Hepatocyte (in vitro differentiated cells): ENCODE results near the gene ERMARD. TPM values are rescaled to one million over a fixed set of nuclear protein-coding genes. Genes with fewer than 3 reads are reported as not detected.

Source experiments
- DNase-seq: peaks from one replicate; pipeline ENCODE4 v3.0.0-alpha.2; 2016; ENCODE audit warnings: low spot score
- H2AFZ ChIP-seq: fragments of 200-600 bp; sonication (generic); 2 replicates; pipeline ENCODE4 v1.6.0; 2016; ENCODE audit warnings: antibody characterized with exemption, mild to moderate bottlenecking
- H3K27ac ChIP-seq: fragments of 200-600 bp; sonication (generic); 2 replicates; pipeline ENCODE4 v1.5.1; 2016; ENCODE audit warnings: mild to moderate bottlenecking
- H3K27me3 ChIP-seq: fragments of 200-600 bp; sonication (generic); 2 replicates; pipeline ENCODE4 v1.6.1; 2016
- H3K36me3 ChIP-seq: fragments of 200-600 bp; sonication (generic); replicated peaks from 2 replicates; pipeline ENCODE4 v1.5.1; 2016; ENCODE audit warnings: low read depth; ENCODE audit not compliant: insufficient read depth
- H3K4me1 ChIP-seq: fragments of 200-600 bp; sonication (generic); 2 replicates; pipeline ENCODE4 v1.5.1; 2016; ENCODE audit warnings: mild to moderate bottlenecking, moderate library complexity; ENCODE audit not compliant: insufficient read depth
- H3K4me2 ChIP-seq: fragments of 200-600 bp; sonication (generic); 2 replicates; pipeline ENCODE4 v1.6.0; 2016
- H3K4me3 ChIP-seq: fragments of 200-600 bp; sonication (generic); 2 replicates; pipeline ENCODE4 v1.5.1; 2016; ENCODE audit warnings: mild to moderate bottlenecking
- H3K79me2 ChIP-seq: fragments of 200-600 bp; sonication (generic); 2 replicates; pipeline ENCODE4 v1.6.0; 2017; ENCODE audit warnings: mild to moderate bottlenecking
- H3K9me2 ChIP-seq: fragments of 200-600 bp; sonication (generic); replicated peaks from 2 replicates; pipeline ENCODE4 v1.6.0; 2017; ENCODE audit warnings: mild to moderate bottlenecking; ENCODE audit not compliant: insufficient read depth
- H3K9me3 ChIP-seq: fragments of 200-600 bp; sonication (generic); 2 replicates; pipeline ENCODE4 v1.5.1; 2016; ENCODE audit warnings: low read depth, mild to moderate bottlenecking
- H4K20me1 ChIP-seq: fragments of 200-600 bp; sonication (generic); 2 replicates; pipeline ENCODE4 v1.6.0; 2016; ENCODE audit warnings: mild to moderate bottlenecking; ENCODE audit not compliant: insufficient read depth, poor library complexity, severe bottlenecking
- CTCF ChIP-seq: fragments of 200-600 bp; sonication (generic); IDR thresholded peaks from 2 replicates; pipeline ENCODE4 v1.5.1; 2016; ENCODE audit warnings: antibody characterized with exemption, mild to moderate bottlenecking; ENCODE audit not compliant: poor library complexity
- EZH2 ChIP-seq: fragments of 200-600 bp; sonication (generic); IDR thresholded peaks from 2 replicates; pipeline ENCODE4 v1.6.1; 2016; ENCODE audit warnings: antibody characterized with exemption, mild to moderate bottlenecking, borderline replicate concordance
- EZH2phosphoT487 ChIP-seq: fragments of 200-600 bp; sonication (generic); IDR thresholded peaks from one replicate; pipeline ENCODE4 v1.6.1; 2018; ENCODE audit warnings: antibody characterized with exemption, mild to moderate bottlenecking, low read depth, moderate library complexity; ENCODE audit not compliant: unreplicated experiment, severe bottlenecking
- WGBS: methylation state at CpG from one replicate; pipeline ENCODE4 v1.1.6; 2016; ENCODE audit warnings: low lambda C conversion rate; ENCODE audit errors: missing lambda C conversion rate; 5-methylcytosine and 5-hydroxymethylcytosine counted together
- polyA plus RNA-seq: library from polyadenylated mRNA; unstranded; fragments of >200 nt; fragmentation: Nextera tagmentation; extraction: Ambion mirVana; gene quantifications from 2 replicates; pipeline ENCODE4 v1.2.1, GENCODE V29; 2016
- total RNA-seq: library from RNA; depleted of rRNA; stranded (reverse); fragments of >200 nt; gene quantifications from 2 replicates; pipeline ENCODE4 v1.2.3, GENCODE V29; 2014

The ERMARD gene
- total and polyA plus RNA-seq, 2 experiments from 2014 or later = 22.7 to 27.4 TPM

GRCh38 chr6:169830876-169831275, 79.5 kb downstream of the ERMARD start:
- H3K9me2 ChIP-seq = no peaks in the 10 kb centered on the region
- no peaks in the 10 kb centered on the region for H3K9me3 ChIP-seq
- H3K4me3 ChIP-seq = no peak overlapping the region
- no peak overlapping the region for H3K4me2 ChIP-seq
- H3K27ac ChIP-seq = no peak overlapping the region
- H3K27me3 ChIP-seq = peaks cover 3% of the 10 kb centered on the region
- no peaks in the 10 kb centered on the region for H4K20me1 ChIP-seq
- H2AFZ ChIP-seq = no peak overlapping the region
- no peak for DNase-seq
- TF ChIP-seq EZH2phosphoT487 (no peak), EZH2 (no peak), CTCF (no peak)
- H3K36me3 ChIP-seq = no peaks in the 10 kb centered on the region
- 85% methylated on average over 12 of the region's 12 CpGs for WGBS
- H3K79me2 ChIP-seq = no peaks in the 10 kb centered on the region
- H3K4me1 ChIP-seq = no peaks in the 10 kb centered on the region

Other genes with a start within 250 kb of the ERMARD start
- 27.4 and 27.7 TPM in 2 replicates for gene WDR27, start 49.6 kb upstream of the ERMARD start, total RNA-seq
- 29.7 and 38.6 TPM in 2 replicates for gene WDR27, start 49.6 kb upstream of the ERMARD start, polyA plus RNA-seq
- 57.1 and 58.8 TPM in 2 replicates for gene C6orf120, start 49.5 kb upstream of the ERMARD start, total RNA-seq
- 25.6 and 37.9 TPM in 2 replicates for gene C6orf120, start 49.5 kb upstream of the ERMARD start, polyA plus RNA-seq
- 41.8 and 44.9 TPM in 2 replicates for gene PHF10, start 27.1 kb upstream of the ERMARD start, total RNA-seq
- 30.1 and 32.9 TPM in 2 replicates for gene PHF10, start 27.1 kb upstream of the ERMARD start, polyA plus RNA-seq
- gene DYNLT2, start 50 bp upstream of the ERMARD start, total RNA-seq = 2.9 and 4.0 TPM in 2 replicates
- gene DYNLT2, start 50 bp upstream of the ERMARD start, polyA plus RNA-seq = 3.1 and 4.2 TPM in 2 replicates